ENCODE measurements around the gene NATD1. TPM values are rescaled to one million over a fixed set of nuclear protein-coding genes. Genes with fewer than 3 reads are reported as not detected.
A peak's percentile ranks its signal among the peaks of the same experiment; 100 is the strongest.

Gene NATD1
- total RNA-seq, 4 donors from 2014 or later, result 8.9 to 22.2 (median 15.4) TPM

DNA sequence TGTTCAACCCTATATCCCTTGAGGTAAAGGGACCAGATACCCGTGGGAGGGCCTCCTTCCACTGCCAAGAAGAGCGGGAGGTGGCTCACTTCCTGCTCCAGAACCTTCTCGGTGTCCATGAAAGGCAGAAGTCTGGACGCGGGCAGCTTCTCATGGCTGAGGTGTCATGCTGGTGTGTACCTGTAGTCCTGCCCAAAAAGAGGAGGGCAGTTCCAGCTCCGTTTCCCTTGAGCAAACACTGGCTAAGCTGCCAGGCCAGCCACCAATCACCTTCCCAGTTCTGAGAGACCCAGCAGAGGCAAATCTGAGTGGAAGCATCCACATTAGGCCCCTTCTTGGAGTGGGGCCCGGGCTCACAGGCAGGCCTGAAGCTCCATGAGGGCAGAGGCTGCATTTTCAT, 44.9 kb downstream of the NATD1 start:
- Histone ChIP-seq H3K36me3 (peaks cover 0 to 40% of the 10 kb centered on the region in 2 donors), H3K27me3 (no peaks in the 10 kb centered on the region), H3K9me3 (no peaks in the 10 kb centered on the region), H3K27ac (no peak overlapping the region), H3K4me3 (no peak overlapping the region), H3K4me1 (peaks cover 0 to 87% (median 17%) of the 10 kb centered on the region in 3 donors)
- ATAC-seq, result no peak
- 49 to 57% methylated on average over 1 to 3 of the region's 7 CpGs for WGBS, 2 donors (ENCODE audit: low coverage in 1 of 2)
- TF ChIP-seq EP300 (IDR thresholded peaks at IDR 0.05), result no peak
- TF ChIP-seq, protein P1, sequence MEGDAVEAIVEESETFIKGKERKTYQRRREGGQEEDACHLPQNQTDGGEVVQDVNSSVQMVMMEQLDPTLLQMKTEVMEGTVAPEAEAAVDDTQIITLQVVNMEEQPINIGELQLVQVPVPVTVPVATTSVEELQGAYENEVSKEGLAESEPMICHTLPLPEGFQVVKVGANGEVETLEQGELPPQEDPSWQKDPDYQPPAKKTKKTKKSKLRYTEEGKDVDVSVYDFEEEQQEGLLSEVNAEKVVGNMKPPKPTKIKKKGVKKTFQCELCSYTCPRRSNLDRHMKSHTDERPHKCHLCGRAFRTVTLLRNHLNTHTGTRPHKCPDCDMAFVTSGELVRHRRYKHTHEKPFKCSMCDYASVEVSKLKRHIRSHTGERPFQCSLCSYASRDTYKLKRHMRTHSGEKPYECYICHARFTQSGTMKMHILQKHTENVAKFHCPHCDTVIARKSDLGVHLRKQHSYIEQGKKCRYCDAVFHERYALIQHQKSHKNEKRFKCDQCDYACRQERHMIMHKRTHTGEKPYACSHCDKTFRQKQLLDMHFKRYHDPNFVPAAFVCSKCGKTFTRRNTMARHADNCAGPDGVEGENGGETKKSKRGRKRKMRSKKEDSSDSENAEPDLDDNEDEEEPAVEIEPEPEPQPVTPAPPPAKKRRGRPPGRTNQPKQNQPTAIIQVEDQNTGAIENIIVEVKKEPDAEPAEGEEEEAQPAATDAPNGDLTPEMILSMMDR (IDR thresholded peaks at IDR 0.05), result no peak
- TF ChIP-seq POLR2A (IDR thresholded peaks at IDR 0.05), result no peak
- TF ChIP-seq POLR2AphosphoS5 (IDR thresholded peaks at IDR 0.05), result no peak

- no peaks in the 10 kb centered on the region for H3K9me3 ChIP-seq
- TF ChIP-seq, protein P1 (IDR thresholded peaks at IDR 0.05), result no peak
- TF ChIP-seq POLR2AphosphoS5 (IDR thresholded peaks at IDR 0.05) (no peak), EP300 (IDR thresholded peaks at IDR 0.05) (no peak), POLR2A (IDR thresholded peaks at IDR 0.05) (no peak)
- no peak overlapping the region for H3K27ac ChIP-seq
- ATAC-seq, result no peak
- H3K36me3 ChIP-seq, result peaks cover 0 to 34% of the 10 kb centered on the region in 2 donors
- 67% methylated on average over 1 of the region's 9 CpGs; no CpG with 5 or more reads in 1 of the 2 donors for WGBS, 2 donors (ENCODE audit: low coverage in 1 of 2)
- H3K27me3 ChIP-seq, result no peaks in the 10 kb centered on the region
- peaks cover 0 to 87% (median 5%) of the 10 kb centered on the region in 3 donors for H3K4me1 ChIP-seq
- no peak overlapping the region for H3K4me3 ChIP-seq
These were observed 48.3 kb downstream of the NATD1 start for GRCh38 chr17:21204935-21205334.

DNA sequence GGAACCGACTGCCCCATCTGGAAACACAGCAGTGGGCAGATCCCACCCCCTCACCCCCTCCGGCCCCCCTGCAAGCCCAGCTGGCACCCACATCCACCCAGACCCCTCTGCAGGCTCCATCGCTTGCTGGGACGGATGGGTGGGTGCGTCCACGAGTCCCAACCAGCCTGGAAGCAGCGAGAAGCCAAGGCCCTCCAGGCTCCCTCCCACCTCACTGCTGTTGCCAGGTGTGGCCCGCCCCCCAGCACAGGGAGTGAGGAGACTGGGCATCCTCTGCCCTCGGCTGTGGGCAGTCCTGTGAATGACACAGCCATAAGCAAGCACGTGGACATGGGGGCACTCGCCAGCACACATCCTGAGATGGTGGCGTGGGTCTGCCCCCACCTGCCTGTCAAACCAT, 50.7 kb downstream of the NATD1 start:
- WGBS, 2 donors (ENCODE audit: low coverage in 1 of 2), result no CpG with 5 or more reads among the region's 12 CpGs
- Histone ChIP-seq H3K9me3 (no peaks in the 10 kb centered on the region), H3K36me3 (peaks cover 0 to 26% of the 10 kb centered on the region in 2 donors), H3K27me3 (no peaks in the 10 kb centered on the region), H3K27ac (no peak overlapping the region), H3K4me1 (peaks cover 0 to 74% (median 5%) of the 10 kb centered on the region in 3 donors), H3K4me3 (no peak overlapping the region)
- no peak for TF ChIP-seq EP300 (IDR thresholded peaks at IDR 0.05)
- TF ChIP-seq, protein P1 (IDR thresholded peaks at IDR 0.05), result no peak
- TF ChIP-seq POLR2AphosphoS5 (IDR thresholded peaks at IDR 0.05), result no peak
- TF ChIP-seq POLR2A (IDR thresholded peaks at IDR 0.05), result no peak
- peak; percentile 35 for ATAC-seq

DNA sequence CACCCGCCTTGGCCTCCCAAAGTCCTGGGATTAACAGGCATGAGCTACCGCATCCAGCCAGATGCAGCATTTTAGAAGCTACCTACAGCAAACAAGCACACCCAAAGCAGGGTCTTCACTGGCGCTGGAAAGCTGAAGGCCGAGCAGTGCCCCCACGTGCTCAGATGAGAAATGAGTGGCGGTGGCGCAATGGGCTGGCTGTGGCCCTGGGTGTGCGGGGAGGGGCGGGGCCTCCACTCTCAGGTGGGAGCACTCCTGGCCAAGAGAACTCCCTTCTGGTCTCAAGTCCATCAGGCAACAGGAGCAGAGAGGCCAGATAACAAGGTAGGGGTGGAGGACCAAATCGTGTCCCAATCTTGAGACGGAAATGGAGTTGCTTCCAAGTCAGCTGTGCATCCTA, 51.3 kb downstream of the NATD1 start:
- Histone ChIP-seq H3K36me3 (peaks cover 0 to 29% of the 10 kb centered on the region in 2 donors), H3K27ac (no peak overlapping the region), H3K4me3 (no peak overlapping the region), H3K4me1 (peaks cover 0 to 74% (median 5%) of the 10 kb centered on the region in 3 donors), H3K27me3 (no peaks in the 10 kb centered on the region), H3K9me3 (no peaks in the 10 kb centered on the region)
- 88 to 93% methylated on average over 2 to 3 of the region's 11 CpGs for WGBS, 2 donors (ENCODE audit: low coverage in 1 of 2)
- no peak for ATAC-seq
- TF ChIP-seq POLR2AphosphoS5 (IDR thresholded peaks at IDR 0.05) (no peak), POLR2A (IDR thresholded peaks at IDR 0.05) (no peak), EP300 (IDR thresholded peaks at IDR 0.05) (no peak)
- TF ChIP-seq, protein P1 (IDR thresholded peaks at IDR 0.05), result no peak

GRCh38 chr17:21201298-21201595, 52.0 kb downstream of the NATD1 start:
- Histone ChIP-seq H3K4me1 (peaks cover 0 to 71% (median 5%) of the 10 kb centered on the region in 3 donors), H3K36me3 (peaks cover 0 to 33% of the 10 kb centered on the region in 2 donors), H3K27ac (no peak overlapping the region), H3K4me3 (no peak overlapping the region), H3K9me3 (no peaks in the 10 kb centered on the region), H3K27me3 (no peaks in the 10 kb centered on the region)
- 14 to 37% methylated on average over 4 of the region's 5 CpGs for WGBS, 2 donors (ENCODE audit: low coverage in 1 of 2)
- ATAC-seq, result no peak
- no peak for TF ChIP-seq EP300 (IDR thresholded peaks at IDR 0.05)
- no peak for TF ChIP-seq POLR2AphosphoS5 (IDR thresholded peaks at IDR 0.05)
- TF ChIP-seq POLR2A (IDR thresholded peaks at IDR 0.05), result no peak
- TF ChIP-seq, protein P1 (IDR thresholded peaks at IDR 0.05), result no peak
